ENCODE data around the gene NAA16. TPM values are rescaled to one million over a fixed set of nuclear protein-coding genes. Genes with fewer than 3 reads are reported as not detected.

Gene NAA16
- total and polyA plus RNA-seq, 2 experiments from 2014 or later: 10.7 to 16.2 TPM

- Histone ChIP-seq H2AFZ (no peak overlapping the region), H3K4me1 (ENCODE audit: insufficient read depth) (no peaks in the 10 kb centered on the region), H3K9me3 (ENCODE audit: low read depth) (no peaks in the 10 kb centered on the region), H3K79me2 (no peaks in the 10 kb centered on the region), H3K9me2 (replicated peaks; ENCODE audit: insufficient read depth) (no peaks in the 10 kb centered on the region), H3K27ac (no peak overlapping the region), H3K36me3 (replicated peaks; ENCODE audit: insufficient read depth, low read depth) (no peaks in the 10 kb centered on the region), H3K27me3 (no peaks in the 10 kb centered on the region), H4K20me1 (ENCODE audit: insufficient read depth, poor library complexity, severe bottlenecking) (no peaks in the 10 kb centered on the region), H3K4me2 (no peak overlapping the region), H3K4me3 (no peak overlapping the region)
- TF ChIP-seq EZH2phosphoT487 (IDR thresholded peaks at IDR 0.05; ENCODE audit: low read depth, severe bottlenecking, unreplicated experiment) (no peak), CTCF (IDR thresholded peaks at IDR 0.05; ENCODE audit: poor library complexity) (no peak), EZH2 (IDR thresholded peaks at IDR 0.05; ENCODE audit: borderline replicate concordance) (no peak)
- no peak for DNase-seq (ENCODE audit: low spot score)
These were observed 6.5 kb upstream of the NAA16 start for GRCh38 chr13:41304551-41304950.

- Histone ChIP-seq H3K4me3 (no peak overlapping the region), H3K79me2 (peaks cover 2% of the 10 kb centered on the region), H3K27me3 (no peaks in the 10 kb centered on the region), H2AFZ (no peak overlapping the region), H4K20me1 (ENCODE audit: insufficient read depth, poor library complexity, severe bottlenecking) (no peaks in the 10 kb centered on the region), H3K9me2 (replicated peaks; ENCODE audit: insufficient read depth) (no peaks in the 10 kb centered on the region), H3K4me1 (ENCODE audit: insufficient read depth) (no peaks in the 10 kb centered on the region), H3K36me3 (replicated peaks; ENCODE audit: insufficient read depth, low read depth) (no peaks in the 10 kb centered on the region), H3K4me2 (no peak overlapping the region), H3K9me3 (ENCODE audit: low read depth) (no peaks in the 10 kb centered on the region), H3K27ac (no peak overlapping the region)
- DNase-seq (ENCODE audit: low spot score): no peak
- TF ChIP-seq CTCF (IDR thresholded peaks at IDR 0.05; ENCODE audit: poor library complexity) (no peak), EZH2 (IDR thresholded peaks at IDR 0.05; ENCODE audit: borderline replicate concordance) (no peak)
- WGBS (ENCODE audit: low lambda C conversion rate, missing lambda C conversion rate): 84% methylated on average over 11 of the region's 15 CpGs
These were observed 4.6 kb upstream of the NAA16 start for GRCh38 chr13:41306271-41307145.

GRCh38 chr13:41307884-41308640, 3.0 kb upstream of the NAA16 start:
- no peak overlapping the region for H3K27ac ChIP-seq

More at GRCh38 chr13:41307884-41308640, 3.0 kb upstream of the NAA16 start:
- H3K4me2 ChIP-seq: no peak overlapping the region
- H3K79me2 ChIP-seq: peaks cover 18% of the 10 kb centered on the region
- H3K4me3 ChIP-seq: no peak overlapping the region
- no peaks in the 10 kb centered on the region for H3K9me2 ChIP-seq (replicated peaks; ENCODE audit: insufficient read depth)
- H3K27me3 ChIP-seq: no peaks in the 10 kb centered on the region
- H2AFZ ChIP-seq: no peak overlapping the region
- DNase-seq (ENCODE audit: low spot score): no peak
- no peak for TF ChIP-seq CTCF (IDR thresholded peaks at IDR 0.05; ENCODE audit: poor library complexity)
- TF ChIP-seq EZH2 (IDR thresholded peaks at IDR 0.05; ENCODE audit: borderline replicate concordance): no peak
- no peak for TF ChIP-seq EZH2phosphoT487 (IDR thresholded peaks at IDR 0.05; ENCODE audit: low read depth, severe bottlenecking, unreplicated experiment)
- H4K20me1 ChIP-seq (ENCODE audit: insufficient read depth, poor library complexity, severe bottlenecking): peaks cover 8% of the 10 kb centered on the region
- no peaks in the 10 kb centered on the region for H3K9me3 ChIP-seq (ENCODE audit: low read depth)
- H3K4me1 ChIP-seq (ENCODE audit: insufficient read depth): peaks cover 3% of the 10 kb centered on the region
- WGBS (ENCODE audit: low lambda C conversion rate, missing lambda C conversion rate): 84% methylated on average over 11 of the region's 11 CpGs
- no peaks in the 10 kb centered on the region for H3K36me3 ChIP-seq (replicated peaks; ENCODE audit: insufficient read depth, low read depth)
